IPS-11a (cell line): ENCODE results near the gene FYB1.

Experiments
- H3K4me3 ChIP-seq: one replicate; pipeline ENCODE4 v1.5.1; 2013; ENCODE audit warnings: low read depth, low read length, control low read depth

The FYB1 gene

DNA sequence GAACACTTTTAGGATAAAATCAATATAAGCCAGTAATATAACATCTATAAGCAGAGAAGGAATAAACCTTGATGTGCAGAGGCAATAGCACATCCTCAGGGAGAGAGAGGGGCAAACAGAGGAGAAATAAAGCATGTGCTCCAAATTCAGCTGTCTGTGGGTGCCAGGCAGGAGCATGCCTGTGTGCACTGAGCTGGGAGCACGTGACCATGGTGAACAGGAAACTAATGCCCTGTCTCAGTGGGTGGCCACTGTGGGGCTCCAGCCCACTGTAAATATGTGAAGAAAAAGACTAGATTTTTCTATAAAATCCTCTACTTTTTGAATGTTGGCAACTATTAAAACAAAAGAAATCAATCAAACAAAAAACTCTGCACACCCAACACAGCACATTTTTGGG is 55.3 kb downstream of the FYB1 start:
- no peak overlapping the region for H3K4me3 ChIP-seq

GRCh38 chr5:39161578-39161977 is 57.8 kb downstream of the FYB1 start:
- H3K4me3 ChIP-seq = no peak overlapping the region

GRCh38 chr5:39160576-39161213 is 58.7 kb downstream of the FYB1 start:
- H3K4me3 ChIP-seq = no peak overlapping the region

- H3K4me3 ChIP-seq = no peak overlapping the region
Observed at GRCh38 chr5:39159811-39160490, 59.4 kb downstream of the FYB1 start.

DNA sequence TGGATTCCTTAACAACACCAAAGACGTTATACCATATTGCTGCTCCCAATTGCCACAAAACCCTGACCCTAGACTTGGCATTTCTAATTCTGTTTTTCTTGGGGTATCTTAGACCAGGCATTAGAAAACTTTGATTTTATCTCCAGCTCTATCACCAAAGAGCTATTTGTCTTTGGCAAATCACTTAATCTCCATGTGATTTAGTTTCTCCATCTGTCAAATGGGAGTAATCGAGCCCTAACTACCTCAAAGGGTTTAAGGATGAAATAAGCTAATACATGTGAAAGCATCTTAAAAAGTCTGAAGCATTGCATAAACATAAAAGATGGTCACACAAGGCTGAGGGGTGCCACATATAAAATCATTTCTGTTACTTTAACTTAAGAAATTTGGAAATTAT is 60.6 kb downstream of the FYB1 start:
- H3K4me3 ChIP-seq = no peak overlapping the region

DNA sequence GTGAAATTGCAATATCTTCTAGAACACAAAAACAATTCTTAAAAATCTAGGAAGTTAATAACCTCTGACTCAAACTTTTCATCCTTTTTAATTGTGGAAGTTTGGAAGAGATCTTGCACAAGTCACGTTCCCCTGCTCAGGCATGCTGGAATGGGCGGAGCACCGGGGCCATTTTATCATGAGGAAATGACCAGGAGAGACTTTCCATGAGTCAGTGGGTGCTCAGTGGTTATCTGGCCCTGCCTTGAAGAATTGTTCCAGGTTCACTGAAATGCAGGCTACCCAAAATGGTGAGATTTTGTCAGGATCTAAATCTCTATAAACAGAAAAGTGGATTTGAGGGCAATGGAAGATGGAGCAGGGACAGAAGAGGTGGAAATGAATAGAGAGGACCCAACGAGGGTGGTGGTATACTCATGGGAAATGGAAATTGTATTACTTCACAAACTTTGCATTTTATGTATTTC is 61.2 kb downstream of the FYB1 start:
- H3K4me3 ChIP-seq = no peak overlapping the region

DNA sequence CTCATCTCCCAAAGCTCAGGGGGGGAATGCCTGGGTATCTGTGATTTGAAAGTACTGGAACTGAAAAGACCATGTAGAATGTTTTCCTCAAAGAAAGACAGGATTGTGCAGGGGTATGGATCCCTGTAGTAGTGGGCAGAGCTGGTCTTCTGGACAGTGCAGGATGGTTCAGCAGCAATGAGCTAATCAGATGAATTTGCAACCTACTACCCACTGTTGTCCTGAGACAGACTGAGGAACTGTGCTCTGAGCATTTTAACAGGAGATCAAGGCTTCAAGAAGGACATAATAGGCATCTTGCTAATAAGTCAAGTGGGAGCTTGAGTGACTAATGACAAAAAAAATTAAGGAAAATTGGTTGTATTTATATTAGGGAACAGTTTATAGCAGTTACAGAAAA is 61.7 kb downstream of the FYB1 start:
- no peak overlapping the region for H3K4me3 ChIP-seq

GRCh38 chr5:39156082-39156481 is 63.3 kb downstream of the FYB1 start:
- no peak overlapping the region for H3K4me3 ChIP-seq

DNA sequence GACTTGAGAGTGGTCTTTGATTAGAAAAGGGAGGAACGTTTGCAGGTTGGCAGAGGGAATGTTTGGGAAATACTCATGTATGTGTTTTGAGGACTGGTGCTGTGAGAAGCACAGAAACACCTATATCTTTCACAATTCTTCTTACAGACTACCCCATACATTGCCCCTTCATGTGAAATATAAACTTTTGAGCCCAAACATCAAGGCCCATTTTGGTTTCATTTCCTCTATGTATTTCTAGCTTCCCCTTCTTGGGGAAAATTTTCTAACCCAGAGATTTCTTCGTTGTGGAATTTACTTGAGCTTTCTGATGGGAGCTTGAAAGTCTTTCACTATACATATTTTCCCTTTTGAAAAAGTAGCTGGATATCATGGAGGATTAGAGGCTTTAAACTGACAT is 67.6 kb downstream of the FYB1 start:
- no peak overlapping the region for H3K4me3 ChIP-seq

GRCh38 chr5:39149966-39150365 is 69.4 kb downstream of the FYB1 start:
- no peak overlapping the region for H3K4me3 ChIP-seq

- H3K4me3 ChIP-seq = no peak overlapping the region
Observed at GRCh38 chr5:39148983-39149534, 70.3 kb downstream of the FYB1 start.

DNA sequence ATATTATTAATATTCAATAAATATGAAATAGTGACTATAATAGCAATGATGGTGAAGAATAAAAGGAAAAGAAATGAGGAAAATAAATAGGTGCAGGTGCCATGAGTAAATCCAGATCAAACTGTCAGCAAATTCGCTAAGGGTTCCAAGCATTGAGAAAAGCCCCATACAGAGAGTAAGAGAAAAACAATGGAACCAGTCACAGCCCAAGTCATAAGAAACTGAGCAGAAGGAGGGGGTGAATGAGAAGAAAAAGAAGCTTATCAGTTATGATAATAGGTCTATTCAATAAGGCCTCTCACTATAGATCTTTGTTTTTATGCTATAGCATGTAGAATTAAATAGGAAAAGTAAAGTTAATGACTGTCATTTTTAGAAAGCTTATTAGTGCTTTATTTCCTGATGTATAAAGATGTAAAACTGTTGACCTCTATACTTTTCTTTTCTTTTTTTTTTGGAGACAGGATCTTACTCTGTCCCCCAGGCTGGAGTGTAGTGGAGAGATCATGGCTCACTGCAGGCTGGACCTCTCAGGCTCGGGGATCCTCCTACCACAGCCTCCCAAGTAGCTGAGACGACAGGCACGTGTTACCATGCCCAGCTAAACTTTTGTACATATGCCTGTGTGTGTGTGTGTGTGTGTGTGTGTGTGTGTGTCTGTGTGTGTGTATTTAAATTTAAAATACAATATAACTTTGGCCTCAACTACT is 72.4 kb downstream of the FYB1 start:
- H3K4me3 ChIP-seq = no peak overlapping the region

GRCh38 chr5:39143151-39143860 is 76.1 kb downstream of the FYB1 start:
- no peak overlapping the region for H3K4me3 ChIP-seq

GRCh38 chr5:39140558-39141168 is 78.7 kb downstream of the FYB1 start:
- H3K4me3 ChIP-seq = no peak overlapping the region

DNA sequence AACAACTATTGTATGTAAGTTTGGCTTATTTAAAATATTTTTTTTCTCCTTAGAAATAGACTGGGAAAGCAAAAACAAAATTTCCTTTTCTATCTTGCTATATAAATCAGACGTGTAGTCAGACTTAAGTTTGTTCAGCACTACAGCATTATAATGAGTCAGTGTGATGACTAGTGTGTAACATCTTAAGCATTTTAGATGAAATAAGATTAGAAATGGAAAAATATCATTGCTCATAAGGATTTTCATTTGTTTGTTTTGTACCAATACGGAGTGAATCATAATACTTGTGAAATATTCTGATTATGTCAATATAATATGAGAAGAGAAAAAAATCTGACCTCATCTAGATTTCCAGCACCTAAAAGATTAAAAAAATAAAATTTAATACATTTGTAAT is 80.5 kb downstream of the FYB1 start:
- no peak overlapping the region for H3K4me3 ChIP-seq

- no peak overlapping the region for H3K4me3 ChIP-seq
Observed at GRCh38 chr5:39137819-39138451, 81.4 kb downstream of the FYB1 start.

DNA sequence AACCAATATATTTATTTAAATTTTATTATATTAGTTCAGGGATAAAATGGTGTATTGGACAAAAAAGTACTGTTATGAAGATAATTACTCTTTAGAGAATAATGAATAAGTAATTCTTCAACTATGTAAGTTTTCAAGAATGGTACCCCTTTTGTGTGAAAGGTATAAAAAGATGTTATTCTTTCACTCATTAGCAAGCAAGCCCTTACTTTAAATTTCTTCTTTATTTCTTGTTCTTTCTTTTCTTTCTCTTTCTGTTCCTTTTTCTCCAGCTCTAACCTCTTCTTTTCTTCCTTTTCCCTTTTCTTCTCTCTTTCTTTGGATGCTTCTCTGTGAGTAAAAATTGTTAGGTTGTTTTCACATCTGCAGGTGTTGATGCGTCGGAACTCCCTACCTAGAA is 82.0 kb downstream of the FYB1 start:
- no peak overlapping the region for H3K4me3 ChIP-seq

- no peak overlapping the region for H3K4me3 ChIP-seq
Observed at GRCh38 chr5:39132792-39133191, 86.6 kb downstream of the FYB1 start.

GRCh38 chr5:39132128-39132447 is 87.3 kb downstream of the FYB1 start:
- no peak overlapping the region for H3K4me3 ChIP-seq
